GM12878 (cell line): ENCODE data around the gene PTGFRN.
"Not testable (repeated sequence)": the region's sequence is repeated elsewhere in the genome, so short reads cannot be mapped to it uniquely, and the experiment has no call there.

Source experiments
- CHD2 ChIP-seq: IDR thresholded peaks from 2 replicates; pipeline ENCODE4 v1.6.1; 2011; ENCODE audit warnings: low read depth, low read length, improper control_type of control experiment, borderline replicate concordance
- EZH2 ChIP-seq: IDR thresholded peaks from 2 replicates; pipeline ENCODE4 v1.6.1; 2012; ENCODE audit warnings: low read depth, mild to moderate bottlenecking, control low read depth, inconsistent platforms, low read length, borderline replicate concordance; ENCODE audit not compliant: control insufficient read depth
- SIN3A ChIP-seq: IDR thresholded peaks from 2 replicates; pipeline ENCODE4 v1.6.1; 2012; ENCODE audit warnings: low read depth, low read length, improper control_type of control experiment
- SREBF2 ChIP-seq: IDR thresholded peaks from 2 replicates; pipeline ENCODE4 v1.6.1; 2012; ENCODE audit warnings: mild to moderate bottlenecking, low read length
- TAF1 ChIP-seq: IDR thresholded peaks from 2 replicates; pipeline ENCODE4 v1.6.1; 2011; ENCODE audit warnings: mild to moderate bottlenecking, low read depth, low read length, borderline replicate concordance
- TF ChIP-seq, protein P1 (sequence below), 3 experiments: IDR thresholded peaks in 2 of 3; conservative IDR thresholded peaks in 1 of 3; 2 replicates each; pipeline ENCODE4 v1.5.1; 2011; ENCODE audit warnings: low read depth in 3 of 3, low read length in 3 of 3, mild to moderate bottlenecking in 3 of 3, control low read depth in 2 of 3, moderate library complexity in 2 of 3, inconsistent platforms in 1 of 3, mixed read lengths in 1 of 3; ENCODE audit not compliant: control insufficient read depth in 2 of 3, insufficient read depth in 1 of 3; ENCODE audit errors: extremely low read depth in 1 of 3
- TF ChIP-seq, protein P2 (sequence below): fragments of 450-650 bp; IDR thresholded peaks from 2 replicates; pipeline ENCODE4 v1.6.1; 2016; ENCODE audit warnings: mild to moderate bottlenecking
- TF ChIP-seq, protein P3 (sequence below): IDR thresholded peaks from 2 replicates; pipeline ENCODE4 v1.6.1; 2012; ENCODE audit warnings: low read depth, low read length, improper control_type of control experiment

DNA sequence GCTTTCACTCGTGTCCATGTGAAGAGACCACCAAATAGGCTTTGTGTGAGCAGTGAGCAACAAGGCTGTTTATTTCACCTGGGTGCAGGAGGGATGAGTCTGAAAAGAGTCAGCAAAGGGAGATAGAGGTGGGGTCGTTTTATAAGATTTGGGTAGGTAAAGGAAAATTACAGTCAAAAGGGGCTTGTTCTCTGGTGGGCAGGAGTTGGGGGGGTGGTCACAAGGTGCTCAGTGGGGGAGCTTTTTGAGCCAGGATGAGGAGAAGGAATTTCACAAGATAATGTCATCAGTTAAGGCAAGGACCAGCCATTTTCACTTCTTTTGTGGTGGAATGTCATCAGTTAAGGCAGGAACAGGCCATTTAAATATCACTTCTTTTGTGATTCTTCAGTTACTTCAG lies 49.5 kb upstream of the PTGFRN start:
- TF ChIP-seq SIN3A, SREBF2, CHD2, TAF1, EZH2: not testable (repeated sequence)
- TF ChIP-seq, protein P1, sequence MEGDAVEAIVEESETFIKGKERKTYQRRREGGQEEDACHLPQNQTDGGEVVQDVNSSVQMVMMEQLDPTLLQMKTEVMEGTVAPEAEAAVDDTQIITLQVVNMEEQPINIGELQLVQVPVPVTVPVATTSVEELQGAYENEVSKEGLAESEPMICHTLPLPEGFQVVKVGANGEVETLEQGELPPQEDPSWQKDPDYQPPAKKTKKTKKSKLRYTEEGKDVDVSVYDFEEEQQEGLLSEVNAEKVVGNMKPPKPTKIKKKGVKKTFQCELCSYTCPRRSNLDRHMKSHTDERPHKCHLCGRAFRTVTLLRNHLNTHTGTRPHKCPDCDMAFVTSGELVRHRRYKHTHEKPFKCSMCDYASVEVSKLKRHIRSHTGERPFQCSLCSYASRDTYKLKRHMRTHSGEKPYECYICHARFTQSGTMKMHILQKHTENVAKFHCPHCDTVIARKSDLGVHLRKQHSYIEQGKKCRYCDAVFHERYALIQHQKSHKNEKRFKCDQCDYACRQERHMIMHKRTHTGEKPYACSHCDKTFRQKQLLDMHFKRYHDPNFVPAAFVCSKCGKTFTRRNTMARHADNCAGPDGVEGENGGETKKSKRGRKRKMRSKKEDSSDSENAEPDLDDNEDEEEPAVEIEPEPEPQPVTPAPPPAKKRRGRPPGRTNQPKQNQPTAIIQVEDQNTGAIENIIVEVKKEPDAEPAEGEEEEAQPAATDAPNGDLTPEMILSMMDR (IDR thresholded peaks at IDR 0.05 in 2 of 3, conservative IDR thresholded peaks at IDR 0.05 in 1 of 3; ENCODE audit: control insufficient read depth in 2 of 3, extremely low read depth in 1 of 3, insufficient read depth in 1 of 3, low read depth in 3 of 3, low read length in 3 of 3): not testable (repeated sequence)
- TF ChIP-seq, protein P2, sequence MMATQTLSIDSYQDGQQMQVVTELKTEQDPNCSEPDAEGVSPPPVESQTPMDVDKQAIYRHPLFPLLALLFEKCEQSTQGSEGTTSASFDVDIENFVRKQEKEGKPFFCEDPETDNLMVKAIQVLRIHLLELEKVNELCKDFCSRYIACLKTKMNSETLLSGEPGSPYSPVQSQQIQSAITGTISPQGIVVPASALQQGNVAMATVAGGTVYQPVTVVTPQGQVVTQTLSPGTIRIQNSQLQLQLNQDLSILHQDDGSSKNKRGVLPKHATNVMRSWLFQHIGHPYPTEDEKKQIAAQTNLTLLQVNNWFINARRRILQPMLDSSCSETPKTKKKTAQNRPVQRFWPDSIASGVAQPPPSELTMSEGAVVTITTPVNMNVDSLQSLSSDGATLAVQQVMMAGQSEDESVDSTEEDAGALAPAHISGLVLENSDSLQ: not testable (repeated sequence)
- TF ChIP-seq, protein P3, sequence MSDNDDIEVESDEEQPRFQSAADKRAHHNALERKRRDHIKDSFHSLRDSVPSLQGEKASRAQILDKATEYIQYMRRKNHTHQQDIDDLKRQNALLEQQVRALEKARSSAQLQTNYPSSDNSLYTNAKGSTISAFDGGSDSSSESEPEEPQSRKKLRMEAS: not testable (repeated sequence)
